ENCODE data around the gene NID1.

GRCh38 chr1:236090741-236091147 lies 25.9 kb upstream of the NID1 start:
- TF ChIP-seq CTCF (IDR thresholded peaks at IDR 0.05; ENCODE audit: insufficient read depth, low read depth, low read length) (no peak), EZH2 (IDR thresholded peaks at IDR 0.05; ENCODE audit: insufficient read depth, low read length) (no peak)

Measured in astrocyte (in vitro differentiated cells and primary cell).